Measurements from ENCODE around the gene ETHE1. TPM values are rescaled to one million over a fixed set of nuclear protein-coding genes. Genes with fewer than 3 reads are reported as not detected.

ETHE1 gene
- total RNA-seq, 3 donors from 2014 or later, result 41.6 to 70.1 (median 59.4) TPM

DNA sequence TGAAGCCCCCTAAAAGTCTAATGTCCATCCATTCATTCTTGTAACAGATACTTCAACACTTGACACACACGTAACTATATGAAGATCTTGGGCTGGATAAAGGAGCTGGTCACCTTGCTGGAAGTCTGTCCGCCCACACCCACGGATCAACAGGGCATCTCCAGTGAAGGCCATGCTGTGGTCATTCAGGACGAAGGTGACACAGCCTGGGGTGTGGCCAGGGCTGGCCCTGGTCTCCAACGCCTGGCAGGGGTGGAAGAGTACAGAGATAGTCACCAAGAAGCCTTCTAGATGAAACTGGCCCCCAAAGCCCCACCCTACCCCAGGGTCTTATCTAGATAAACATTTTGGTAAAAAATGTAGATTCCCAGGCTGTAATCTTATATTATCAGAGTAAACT, 15.7 kb downstream of the ETHE1 start:
- no peaks in the 10 kb centered on the region for H3K27me3 ChIP-seq
- no peak overlapping the region for H3K27ac ChIP-seq
- H3K4me3 ChIP-seq, result no peak overlapping the region
- DNase-seq (ENCODE audit: low spot score in 2 of 2), result no peak
- intact Hi-C loops (cut with DNase I; ENCODE audit: low total_unique reads), result no loop called here
- H3K9me3 ChIP-seq, result no peaks in the 10 kb centered on the region
- no peaks in the 10 kb centered on the region for H3K36me3 ChIP-seq
- TF ChIP-seq POLR2A (IDR thresholded peaks at IDR 0.05) (no peak), POLR2AphosphoS5 (IDR thresholded peaks at IDR 0.05) (no peak)
- TF ChIP-seq, protein P1, sequence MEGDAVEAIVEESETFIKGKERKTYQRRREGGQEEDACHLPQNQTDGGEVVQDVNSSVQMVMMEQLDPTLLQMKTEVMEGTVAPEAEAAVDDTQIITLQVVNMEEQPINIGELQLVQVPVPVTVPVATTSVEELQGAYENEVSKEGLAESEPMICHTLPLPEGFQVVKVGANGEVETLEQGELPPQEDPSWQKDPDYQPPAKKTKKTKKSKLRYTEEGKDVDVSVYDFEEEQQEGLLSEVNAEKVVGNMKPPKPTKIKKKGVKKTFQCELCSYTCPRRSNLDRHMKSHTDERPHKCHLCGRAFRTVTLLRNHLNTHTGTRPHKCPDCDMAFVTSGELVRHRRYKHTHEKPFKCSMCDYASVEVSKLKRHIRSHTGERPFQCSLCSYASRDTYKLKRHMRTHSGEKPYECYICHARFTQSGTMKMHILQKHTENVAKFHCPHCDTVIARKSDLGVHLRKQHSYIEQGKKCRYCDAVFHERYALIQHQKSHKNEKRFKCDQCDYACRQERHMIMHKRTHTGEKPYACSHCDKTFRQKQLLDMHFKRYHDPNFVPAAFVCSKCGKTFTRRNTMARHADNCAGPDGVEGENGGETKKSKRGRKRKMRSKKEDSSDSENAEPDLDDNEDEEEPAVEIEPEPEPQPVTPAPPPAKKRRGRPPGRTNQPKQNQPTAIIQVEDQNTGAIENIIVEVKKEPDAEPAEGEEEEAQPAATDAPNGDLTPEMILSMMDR (IDR thresholded peaks at IDR 0.05), result no peak
- no peaks in the 10 kb centered on the region for H3K4me1 ChIP-seq

DNA sequence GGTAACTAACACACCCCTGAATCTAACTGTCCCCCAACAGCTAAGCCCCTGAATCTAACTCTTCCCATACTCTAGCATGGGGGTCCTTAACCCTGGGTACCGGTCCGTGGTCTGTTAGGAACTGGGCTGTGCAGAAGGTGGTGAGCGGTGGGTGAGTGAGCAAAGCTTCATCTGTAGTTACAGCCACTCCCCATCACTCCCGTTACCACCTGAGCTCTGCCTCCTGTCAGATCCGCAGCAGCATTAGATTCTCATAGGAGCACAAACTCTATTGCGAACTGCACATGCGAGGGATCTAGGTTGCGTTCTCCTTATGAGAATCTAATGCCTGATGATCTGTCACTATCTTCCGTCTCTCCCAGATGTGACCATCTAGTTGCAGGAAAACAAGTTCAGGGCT, 16.3 kb downstream of the ETHE1 start:
- H3K4me1 ChIP-seq, result no peaks in the 10 kb centered on the region
- no peaks in the 10 kb centered on the region for H3K27me3 ChIP-seq
- TF ChIP-seq, protein P1 (IDR thresholded peaks at IDR 0.05), result no peak
- TF ChIP-seq POLR2AphosphoS5 (IDR thresholded peaks at IDR 0.05) (no peak), POLR2A (IDR thresholded peaks at IDR 0.05) (no peak)
- intact Hi-C loops (cut with DNase I; ENCODE audit: low total_unique reads), result no loop called here
- no peak overlapping the region for H3K4me3 ChIP-seq
- DNase-seq (ENCODE audit: low spot score in 2 of 2), result no peak
- no peaks in the 10 kb centered on the region for H3K9me3 ChIP-seq
- no peaks in the 10 kb centered on the region for H3K36me3 ChIP-seq
- no peak overlapping the region for H3K27ac ChIP-seq

DNA sequence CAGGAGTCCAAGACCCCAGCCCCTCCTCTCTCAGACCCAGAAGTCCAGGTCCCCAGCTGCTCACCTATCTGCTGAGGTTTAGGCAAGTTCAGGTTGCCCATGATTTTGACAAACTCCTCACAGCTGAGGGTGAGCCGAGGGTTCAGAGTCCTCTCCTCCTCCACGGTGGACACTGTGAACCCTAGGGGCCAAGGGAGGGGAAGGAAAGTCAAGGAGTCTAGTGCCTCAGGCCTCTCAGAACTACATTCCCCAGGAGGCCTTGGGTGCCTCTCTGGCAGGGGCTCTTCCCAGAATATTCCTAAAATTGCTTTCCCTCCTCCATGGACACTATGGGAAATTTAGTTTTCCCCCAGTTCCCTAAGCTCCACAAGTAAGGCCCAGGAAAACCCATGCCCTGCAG, 19.1 kb downstream of the ETHE1 start:
- Histone ChIP-seq H3K27ac (no peak overlapping the region), H3K27me3 (no peaks in the 10 kb centered on the region), H3K36me3 (no peaks in the 10 kb centered on the region), H3K4me1 (peaks cover 0 to 3% of the 10 kb centered on the region in 2 donors), H3K9me3 (no peaks in the 10 kb centered on the region), H3K4me3 (no peak overlapping the region)
- no peak for DNase-seq (ENCODE audit: low spot score in 2 of 2)
- intact Hi-C loops (cut with DNase I; ENCODE audit: low total_unique reads), result no loop called here
- TF ChIP-seq POLR2A (IDR thresholded peaks at IDR 0.05) (no peak), POLR2AphosphoS5 (IDR thresholded peaks at IDR 0.05) (no peak)
- TF ChIP-seq, protein P1 (IDR thresholded peaks at IDR 0.05), result no peak

DNA sequence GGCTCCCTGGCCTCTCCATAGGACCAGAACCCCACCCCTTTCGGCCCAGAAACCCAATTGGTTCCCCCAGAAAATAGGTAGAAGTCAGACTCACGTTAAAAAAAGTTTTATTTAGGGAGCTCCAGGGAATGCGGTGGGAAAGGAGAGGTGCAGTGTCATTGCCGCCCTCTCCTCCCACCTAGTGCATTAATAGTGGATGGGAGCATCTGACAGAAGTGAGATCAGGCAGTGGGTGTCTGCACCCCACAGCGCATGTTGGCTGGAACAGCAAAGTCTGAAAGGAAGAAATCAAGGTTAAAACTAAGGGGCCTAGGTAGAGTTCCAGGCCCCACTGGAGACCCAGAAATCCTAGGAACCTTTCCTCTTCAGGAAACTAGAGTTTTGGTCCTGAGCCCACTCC, 20.4 kb downstream of the ETHE1 start:
- no peaks in the 10 kb centered on the region for H3K27me3 ChIP-seq
- intact Hi-C loops (cut with DNase I; ENCODE audit: low total_unique reads), result no loop called here
- H3K4me3 ChIP-seq, result no peak overlapping the region
- no peaks in the 10 kb centered on the region for H3K36me3 ChIP-seq
- no peak overlapping the region for H3K27ac ChIP-seq
- H3K4me1 ChIP-seq, result peaks cover 0 to 3% of the 10 kb centered on the region in 2 donors
- TF ChIP-seq POLR2A (IDR thresholded peaks at IDR 0.05), result no peak
- TF ChIP-seq, protein P1 (IDR thresholded peaks at IDR 0.05), result no peak
- DNase-seq (ENCODE audit: low spot score in 2 of 2), result no peak
- no peaks in the 10 kb centered on the region for H3K9me3 ChIP-seq

DNA sequence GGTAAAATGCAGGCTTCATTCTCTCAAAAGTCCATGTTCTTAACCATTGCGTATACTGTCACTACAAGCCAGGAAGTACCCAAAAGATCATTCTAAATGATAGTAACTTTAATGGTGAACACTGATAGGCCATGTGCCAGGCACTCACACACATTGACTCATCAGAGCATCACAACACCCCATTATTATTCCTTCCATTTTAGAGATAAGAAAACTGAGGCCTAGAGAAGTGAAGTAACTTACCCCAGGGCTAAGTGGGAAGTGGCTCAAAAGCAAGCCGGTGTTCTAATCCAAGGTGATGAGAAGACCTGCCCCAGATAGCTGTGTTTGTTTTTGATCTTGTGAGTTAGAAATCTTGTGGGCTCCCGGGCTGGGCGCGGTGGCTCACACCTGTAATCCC, 21.1 kb downstream of the ETHE1 start:
- Histone ChIP-seq H3K9me3 (no peaks in the 10 kb centered on the region), H3K4me1 (peaks cover 0 to 3% of the 10 kb centered on the region in 2 donors), H3K27ac (no peak overlapping the region), H3K27me3 (no peaks in the 10 kb centered on the region), H3K36me3 (no peaks in the 10 kb centered on the region), H3K4me3 (no peak overlapping the region)
- intact Hi-C loops (cut with DNase I; ENCODE audit: low total_unique reads), result no loop called here
- TF ChIP-seq POLR2A (IDR thresholded peaks at IDR 0.05), result no peak
- TF ChIP-seq, protein P1 (IDR thresholded peaks at IDR 0.05), result no peak
- TF ChIP-seq POLR2AphosphoS5 (IDR thresholded peaks at IDR 0.05), result no peak
- no peak for DNase-seq (ENCODE audit: low spot score in 2 of 2)

All from breast epithelium (tissue), 4 donors.